IMR-90 (cell line): Measurements from ENCODE around the gene BRK1. TPM values are rescaled to one million over a fixed set of nuclear protein-coding genes. Genes with fewer than 3 reads are reported as not detected.

Experiments
- ATAC-seq: fragments of 200-7000 bp; cut with Tn5 transposase; 2 replicates; pipeline ENCODE4 v1.9.1; 2020; ENCODE audit warnings: low read depth, mild to moderate bottlenecking, moderate library complexity
- BruUV-seq: library from RNA; stranded (reverse); fragments of 400-500 nt; replicated peaks from 2 replicates; lab custom pipeline; 2021; lab: Mats Ljungman, UMichigan
- CTCF ChIA-PET: fragments of 300-600 bp; formaldehyde crosslinking; extraction: SDS; loops from one replicate; lab custom pipeline; 2021; ENCODE audit warnings: antibody characterized with exemption; lab: Yijun Ruan, JAX
- POLR2A ChIA-PET: fragments of 300-600 bp; sonication (Branson Sonifier 250); formaldehyde crosslinking; loops from one replicate; lab custom pipeline; 2022; ENCODE audit warnings: antibody characterized with exemption; ENCODE audit not compliant: unreplicated experiment; lab: Charles Lee
- DNase-seq: peaks from one replicate; pipeline ENCODE4 v3.0.0; 2013
- H2AFZ ChIP-seq: replicated peaks from 2 replicates; pipeline ENCODE3; 2013; ENCODE audit warnings: low read length, mild to moderate bottlenecking; ENCODE audit not compliant: poor library complexity
- H2AK5ac ChIP-seq: 2 replicates; pipeline ENCODE4 v1.6.1; 2013; ENCODE audit warnings: low read depth, low read length, inconsistent platforms
- H2AK9ac ChIP-seq: replicated peaks from 2 replicates; pipeline ENCODE3; 2013; ENCODE audit warnings: mild to moderate bottlenecking, low read depth, low read length, moderate library complexity; ENCODE audit not compliant: poor library complexity
- H2BK120ac ChIP-seq: 2 replicates; pipeline ENCODE4 v1.6.1; 2013; ENCODE audit warnings: low read depth, low read length, inconsistent platforms
- H2BK15ac ChIP-seq: 3 replicates; pipeline ENCODE4 v1.6.1; 2013; ENCODE audit warnings: low read depth, low read length, inconsistent platforms
- H2BK20ac ChIP-seq: 2 replicates; pipeline ENCODE4 v1.6.1; 2013; ENCODE audit warnings: low read depth, mild to moderate bottlenecking, inconsistent platforms, low read length, moderate library complexity
- H2BK5ac ChIP-seq: 2 replicates; pipeline ENCODE4 v1.6.1; 2013; ENCODE audit warnings: mild to moderate bottlenecking, low read depth, low read length, inconsistent platforms; ENCODE audit not compliant: poor library complexity, severe bottlenecking
- H3K14ac ChIP-seq: replicated peaks from 2 replicates; pipeline ENCODE4 v1.6.1; 2013; ENCODE audit warnings: low read depth, low read length, inconsistent platforms
- H3K18ac ChIP-seq: 2 replicates; pipeline ENCODE4 v1.6.1; 2013; ENCODE audit warnings: low read depth, low read length, control low read depth
- H3K23ac ChIP-seq: 2 replicates; pipeline ENCODE4 v1.6.1; 2013; ENCODE audit warnings: low read depth, low read length, inconsistent platforms
- H3K27ac ChIP-seq: 2 replicates; pipeline ENCODE4 v1.5.1; 2013; ENCODE audit warnings: mild to moderate bottlenecking, control low read depth, low read length; ENCODE audit not compliant: insufficient read depth
- H3K27me3 ChIP-seq: 2 replicates; pipeline ENCODE4 v1.6.1; 2013; ENCODE audit warnings: low read length; ENCODE audit not compliant: control insufficient read depth, insufficient read depth
- H3K36me3 ChIP-seq: 2 replicates; pipeline ENCODE4 v1.6.1; 2013; ENCODE audit warnings: low read length, mixed read lengths; ENCODE audit not compliant: control insufficient read depth, insufficient read depth
- H3K4ac ChIP-seq: 2 replicates; pipeline ENCODE4 v1.6.1; 2013; ENCODE audit warnings: low read depth, low read length, inconsistent platforms
- H3K4me1 ChIP-seq: 2 replicates; pipeline ENCODE4 v1.6.1; 2013; ENCODE audit warnings: low read length, mixed read lengths; ENCODE audit not compliant: control insufficient read depth, insufficient read depth
- H3K4me2 ChIP-seq: 2 replicates; pipeline ENCODE4 v1.6.1; 2013; ENCODE audit warnings: low read depth, mild to moderate bottlenecking, control low read depth, low read length, moderate library complexity
- H3K4me3 ChIP-seq: 2 replicates; pipeline ENCODE4 v1.5.1; 2013; ENCODE audit warnings: low read depth, mild to moderate bottlenecking, control low read depth, low read length, moderate library complexity; ENCODE audit not compliant: insufficient read depth
- H3K56ac ChIP-seq: 2 replicates; pipeline ENCODE4 v1.6.1; 2013; ENCODE audit warnings: low read length, inconsistent platforms; ENCODE audit not compliant: insufficient read depth; ENCODE audit errors: extremely low read depth
- H3K79me1 ChIP-seq, 2 experiments: 2 replicates each; pipeline ENCODE4 v1.6.1; 2013; ENCODE audit warnings: low read length in 2 of 2, inconsistent platforms in 1 of 2, low read depth in 1 of 2
- H3K9ac ChIP-seq: 2 replicates; pipeline ENCODE4 v1.6.1; 2013; ENCODE audit warnings: low read depth, low read length, control low read depth
- H3K9me1 ChIP-seq: 2 replicates; pipeline ENCODE4 v1.6.1; 2013; ENCODE audit warnings: low read length, inconsistent platforms; ENCODE audit not compliant: insufficient read depth
- H3K9me3 ChIP-seq: 2 replicates; pipeline ENCODE4 v1.6.1; 2013; ENCODE audit warnings: low read length; ENCODE audit not compliant: control insufficient read depth, insufficient read depth
- H4K20me1 ChIP-seq: 2 replicates; pipeline ENCODE4 v1.6.1; 2013; ENCODE audit warnings: low read length, inconsistent platforms; ENCODE audit not compliant: insufficient read depth
- H4K5ac ChIP-seq: 2 replicates; pipeline ENCODE4 v1.6.1; 2013; ENCODE audit warnings: mild to moderate bottlenecking, low read depth, low read length, control low read depth
- H4K8ac ChIP-seq, 2 experiments: 2 replicates each; pipeline ENCODE4 v1.6.1; 2013; ENCODE audit warnings: low read depth in 2 of 2, low read length in 2 of 2, control low read depth in 1 of 2, inconsistent platforms in 1 of 2
- H4K91ac ChIP-seq: 2 replicates; pipeline ENCODE4 v1.6.1; 2013; ENCODE audit warnings: low read depth, low read length, inconsistent platforms; ENCODE audit not compliant: insufficient read depth
- CEBPB ChIP-seq: IDR thresholded peaks from 2 replicates; pipeline ENCODE4 v1.6.1; 2012; ENCODE audit warnings: low read depth, low read length, improper control_type of control experiment
- CHD1 ChIP-seq: IDR thresholded peaks from 2 replicates; pipeline ENCODE4 v1.6.1; 2012; ENCODE audit warnings: low read depth, low read length, improper control_type of control experiment
- CTCF ChIP-seq: conservative IDR thresholded peaks from 2 replicates; pipeline ENCODE4 v1.5.1; 2012; ENCODE audit warnings: mild to moderate bottlenecking, low read depth, low read length, improper control_type of control experiment
- ELK1 ChIP-seq: fragments of 150-350 bp; IDR thresholded peaks from 2 replicates; pipeline ENCODE4 v1.6.1; 2016; ENCODE audit warnings: low read depth, mild to moderate bottlenecking, low read length, moderate library complexity, borderline replicate concordance
- FOS ChIP-seq: fragments of 150-350 bp; IDR thresholded peaks from 2 replicates; pipeline ENCODE4 v1.6.1; 2016; ENCODE audit warnings: low read depth, low read length
- MAFK ChIP-seq: IDR thresholded peaks from 2 replicates; pipeline ENCODE4 v1.6.1; 2012; ENCODE audit warnings: low read depth, low read length, improper control_type of control experiment
- MXI1 ChIP-seq: IDR thresholded peaks from 2 replicates; pipeline ENCODE4 v1.6.1; 2012; ENCODE audit warnings: low read depth, mild to moderate bottlenecking, low read length, moderate library complexity, borderline replicate concordance
- NFE2L2 ChIP-seq: fragments of 150-350 bp; IDR thresholded peaks from 2 replicates; pipeline ENCODE4 v1.6.1; 2016; ENCODE audit warnings: low read depth, mild to moderate bottlenecking, low read length
- POLR2A ChIP-seq: IDR thresholded peaks from 2 replicates; pipeline ENCODE4 v1.6.1; 2012; ENCODE audit warnings: mild to moderate bottlenecking, low read depth, low read length
- SMC3 ChIP-seq: fragments of 150-350 bp; IDR thresholded peaks from 2 replicates; pipeline ENCODE4 v1.6.1; 2016; ENCODE audit warnings: low read depth, mild to moderate bottlenecking, antibody characterized with exemption, low read length, moderate library complexity
- USF2 ChIP-seq: fragments of 150-350 bp; IDR thresholded peaks from 2 replicates; pipeline ENCODE4 v1.6.1; 2017; ENCODE audit warnings: mild to moderate bottlenecking, antibody characterized with exemption, low read length, low read depth
- WGBS, 2 experiments: methylation state at CpG; one replicate each; pipeline versions ENCODE4 v1.1.5 to v1.1.7; 2013; ENCODE audit warnings: missing lambda C conversion rate in 2 of 2; ENCODE audit not compliant: insufficient read length in 1 of 2; ENCODE audit errors: extremely low coverage in 2 of 2; 5-methylcytosine and 5-hydroxymethylcytosine counted together
- dilution Hi-C: fragments of 300-500 bp; cut with HindIII; formaldehyde crosslinking; loops from one replicate; pipeline ENCODE4 v1.14.3; 2018; ENCODE audit warnings: low sequenced_read_pairs; ENCODE audit not compliant: unreplicated experiment
- in situ Hi-C: fragments of 300-500 bp; cut with MboI; formaldehyde crosslinking; loops from 3 replicates; pipeline ENCODE4 v1.14.3; 2019; ENCODE audit warnings: low sequenced_read_pairs, inconsistent platforms, mixed read lengths
- intact Hi-C: fragments of 100-400 bp; cut with micrococcal nuclease; formaldehyde crosslinking; loops from 2 replicates; pipeline ENCODE4 v1.10.0; 2022
- polyA plus RNA-seq, 3 experiments: library from polyadenylated mRNA; depleted of rRNA; stranded (reverse); fragments of >200 nt; gene quantifications; 2 replicates each; pipeline ENCODE4 v1.2.3, GENCODE V29; 2012; ENCODE audit warnings: low replicate concordance in 1 of 3
- total RNA-seq: library from RNA; depleted of rRNA; stranded (reverse); fragments of >200 nt; gene quantifications from 2 replicates; pipeline ENCODE4 v1.2.3, GENCODE V29; 2012

The BRK1 gene
- total and polyA plus RNA-seq, 2 of the 4 experiments (the other 2 are of a cell fraction), result 81.4 to 235 TPM

- no peaks in the 10 kb centered on the region for H3K9me3 ChIP-seq
- H3K18ac ChIP-seq, result no peak overlapping the region
- no peak overlapping the region for H2BK20ac ChIP-seq
- no peak overlapping the region for H3K27ac ChIP-seq
- WGBS, 2 experiments, result no CpG with 5 or more reads among the region's 4 CpGs
- no peak overlapping the region for H3K4me2 ChIP-seq
- dilution Hi-C loops, result no loop called here
- POLR2A ChIA-PET, result no interaction called here
- no peak overlapping the region for H3K9ac ChIP-seq
- ATAC-seq (no peak), DNase-seq (no peak)
- no peak overlapping the region for H4K91ac ChIP-seq
- H4K8ac ChIP-seq, result no peak overlapping the region
- H3K4me3 ChIP-seq, result no peak overlapping the region
- H2AK5ac ChIP-seq, result no peak overlapping the region
- no peak overlapping the region for H2BK120ac ChIP-seq
- H3K27me3 ChIP-seq, result no peaks in the 10 kb centered on the region
- H3K14ac ChIP-seq, result no peak overlapping the region
- TF ChIP-seq CTCF, result no peak
- no peak for TF ChIP-seq MAFK
- no peak for TF ChIP-seq CEBPB
- no peak for TF ChIP-seq USF2
- no peak for TF ChIP-seq SMC3
- no peak for TF ChIP-seq CHD1
- TF ChIP-seq FOS, result no peak
- TF ChIP-seq MXI1, result no peak
- no peak for TF ChIP-seq POLR2A
- no peak for TF ChIP-seq NFE2L2
- no peak for TF ChIP-seq ELK1
- no peaks in the 10 kb centered on the region for H4K20me1 ChIP-seq
- no peak overlapping the region for H2AK9ac ChIP-seq
- H3K9me1 ChIP-seq, result no peaks in the 10 kb centered on the region
- H3K56ac ChIP-seq, result no peak overlapping the region
- no peaks in the 10 kb centered on the region for H3K4me1 ChIP-seq
- no peak overlapping the region for H2BK15ac ChIP-seq
- H2AFZ ChIP-seq, result no peak overlapping the region
- no peaks in the 10 kb centered on the region for H3K79me1 ChIP-seq
- intact Hi-C loops, result no loop called here
- H3K23ac ChIP-seq, result no peak overlapping the region
- no peak overlapping the region for H2BK5ac ChIP-seq
- no TSS peak for BruUV-seq
- CTCF ChIA-PET, result no interaction called here
- peaks cover 17% of the 10 kb centered on the region for H3K36me3 ChIP-seq
- H4K5ac ChIP-seq, result no peak overlapping the region
- in situ Hi-C loops, result no loop called here
- no peak overlapping the region for H3K4ac ChIP-seq
Observed at GRCh38 chr3:10155658-10156057, 40.2 kb downstream of the BRK1 start.
